ENCODE results near the gene FNBP1. TPM values are rescaled to one million over a fixed set of nuclear protein-coding genes. Genes with fewer than 3 reads are reported as not detected.

FNBP1 gene
- total RNA-seq, 1 experiment from 2014 or later = 36.5 TPM

DNA sequence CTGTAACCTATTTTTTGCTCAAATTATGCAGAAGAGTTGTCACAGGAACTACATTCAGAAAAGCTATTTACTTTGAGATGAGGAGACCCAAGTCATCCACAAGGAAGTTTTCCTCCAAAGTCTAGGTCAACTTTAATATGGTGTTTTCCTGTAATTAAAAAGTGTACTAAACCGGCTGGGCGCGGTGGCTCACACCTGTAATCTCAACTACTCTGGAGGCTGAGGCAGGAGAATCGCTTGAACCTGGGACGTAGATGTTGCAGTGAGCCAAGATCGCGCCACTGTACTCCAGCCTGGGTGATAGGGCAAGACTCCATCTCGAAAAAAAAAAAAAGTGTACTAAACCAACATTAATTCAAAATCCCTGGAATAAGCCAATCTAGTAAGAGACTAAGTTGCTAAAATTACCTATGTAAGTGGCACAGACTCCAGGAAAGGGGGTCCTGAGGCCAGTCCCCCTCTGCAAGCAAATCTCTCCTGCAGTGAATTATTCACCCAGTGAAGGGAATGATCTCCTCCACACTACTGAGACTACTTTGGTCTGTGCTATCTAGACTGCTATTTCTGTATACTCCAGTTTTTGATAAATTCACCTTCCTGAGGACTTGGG lies 38.9 kb downstream of the FNBP1 start:
- Histone ChIP-seq H4K91ac (ENCODE audit: insufficient read length, low read depth, low read length) (no peak overlapping the region), H3K27ac (ENCODE audit: insufficient read length, low read depth, low read length) (no peak overlapping the region), H3K56ac (ENCODE audit: insufficient read length, low read depth, low read length) (no peak overlapping the region), H2BK12ac (ENCODE audit: insufficient read length, low read depth, low read length) (no peak overlapping the region), H3K14ac (ENCODE audit: insufficient read depth, low read length) (no peak overlapping the region), H2AK5ac (ENCODE audit: insufficient read length, low read length) (no peak overlapping the region), H3K4me2 (ENCODE audit: insufficient read depth, insufficient read length, low read length) (no peak overlapping the region), H3T11ph (ENCODE audit: low read length) (no peak overlapping the region), H3K4ac (ENCODE audit: low read depth, low read length) (no peak overlapping the region), H2BK20ac (ENCODE audit: low read depth, low read length, poor library complexity, severe bottlenecking) (no peak overlapping the region), H4K8ac (replicated peaks; ENCODE audit: insufficient read length, low read depth, low read length) (no peak overlapping the region), H2BK120ac (ENCODE audit: low read depth, low read length, poor library complexity, severe bottlenecking) (no peak overlapping the region), H3K23me2 (ENCODE audit: insufficient read length, low read depth, low read length, poor library complexity, severe bottlenecking) (no peaks in the 10 kb centered on the region), H3K9me3 (ENCODE audit: control insufficient read depth, low read depth, low read length) (no peaks in the 10 kb centered on the region), H3K23ac (ENCODE audit: insufficient read length, low read depth, low read length) (no peak overlapping the region), H2BK5ac (ENCODE audit: insufficient read length, low read length) (no peak overlapping the region), H3K27me3 (ENCODE audit: insufficient read depth, low read length) (no peaks in the 10 kb centered on the region), H4K5ac (ENCODE audit: insufficient read length, low read depth, low read length) (no peak overlapping the region), H3K9ac (ENCODE audit: extremely low read depth, insufficient read length, low read length) (no peak overlapping the region), H3K79me1 (ENCODE audit: insufficient read depth, low read depth, low read length, poor library complexity, severe bottlenecking) (no peaks in the 10 kb centered on the region), H3K4me1 (ENCODE audit: insufficient read depth, low read length) (no peaks in the 10 kb centered on the region), H3K18ac (ENCODE audit: insufficient read length, low read depth, low read length) (no peak overlapping the region), H4K20me1 (ENCODE audit: control insufficient read depth, insufficient read depth, insufficient read length) (no peaks in the 10 kb centered on the region), H2AFZ (ENCODE audit: low read length) (no peak overlapping the region), H3K79me2 (ENCODE audit: insufficient read depth, low read length) (no peaks in the 10 kb centered on the region), H2BK15ac (ENCODE audit: low read depth, low read length) (no peak overlapping the region)
- no peak for TF ChIP-seq CTCF (conservative IDR thresholded peaks at IDR 0.05)
- DNase-seq = no peak
- WGBS (ENCODE audit: extremely low coverage, insufficient read length, low lambda C conversion rate) = no CpG with 5 or more reads among the region's 8 CpGs
- Mint-ChIP-seq H3K27me3 (ENCODE audit: low read depth) (no peaks in the 10 kb centered on the region), H3K4me1 (peaks cover 8 to 10% of the 10 kb centered on the region in 2 experiments), H3K36me3 (ENCODE audit: insufficient read depth in 1 of 3, low read depth in 3 of 3) (peaks cover 0 to 3% (median 0%) of the 10 kb centered on the region in 3 experiments; a peak in 2 of 7 replicates), H3K4me3 (no peak overlapping the region), H3K27ac (peak overlapping the region in 1 of 3 experiments; percentile 68; a peak in 1 of 7 replicates), H3K9me3 (no peaks in the 10 kb centered on the region)
